ENCODE results near the gene DOCK3. TPM values are rescaled to one million over a fixed set of nuclear protein-coding genes. Genes with fewer than 3 reads are reported as not detected.

Gene DOCK3
- total and polyA plus RNA-seq, 2 donors (not counting 3 experiments of a cell fraction or from before 2014, with no cell fraction given), result 0.08 to 0.13 TPM

DNA sequence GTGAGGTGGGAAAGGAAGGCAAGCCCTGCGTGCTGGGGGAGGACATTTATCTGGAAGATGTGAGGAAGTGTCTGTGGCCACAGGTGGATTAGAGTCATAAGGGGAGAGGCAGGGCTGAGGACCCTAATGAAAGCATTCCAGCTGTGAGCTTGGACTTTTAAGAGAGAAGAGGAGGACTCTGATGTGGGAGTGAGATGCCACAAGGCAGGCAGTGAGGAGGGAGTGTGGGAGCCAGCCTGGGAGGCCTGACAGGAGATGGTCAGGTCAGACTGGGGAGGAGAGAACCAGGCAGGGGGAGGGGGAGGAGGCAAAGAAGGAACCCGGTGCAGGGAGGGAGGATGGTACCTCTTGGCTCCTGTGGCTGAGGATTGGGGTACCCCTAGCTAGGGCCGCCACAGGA, 36.8 kb upstream of the DOCK3 start:
- POLR2A ChIA-PET, result no interaction called here
- CTCF ChIA-PET, result no interaction called here
- H3K4me2 ChIP-seq (ENCODE audit: insufficient read depth, low read length), result no peak overlapping the region
- intact Hi-C loops (cut with micrococcal nuclease), result no loop called here
- no TSS peak for BruUV-seq (replicated peaks)
- H3K27me3 ChIP-seq (ENCODE audit: control insufficient read depth in 2 of 2, insufficient read depth in 2 of 2, low read length in 2 of 2), result no peaks in the 10 kb centered on the region
- dilution Hi-C loops (cut with MboI; ENCODE audit: extremely low pct_ligation_motif_present, low sequenced_read_pairs), result no loop called here
- no peaks in the 10 kb centered on the region for H3K79me2 ChIP-seq (ENCODE audit: control insufficient read depth, insufficient read depth, low read length)
- no peaks in the 10 kb centered on the region for H4K20me1 ChIP-seq (replicated peaks; ENCODE audit: control insufficient read depth, extremely low read depth, insufficient read depth, low read length)
- H3K4me3 ChIP-seq (replicated peaks in 1 of 3; ENCODE audit: insufficient read depth in 1 of 3, low read depth in 1 of 3, low read length in 3 of 3), result no peak overlapping the region
- no peak for DNase-seq (ENCODE audit: low read depth, low spot score)
- H3K9me1 ChIP-seq (replicated peaks; ENCODE audit: control insufficient read depth, extremely low read depth, insufficient read depth, low read length), result no peaks in the 10 kb centered on the region
- TF ChIP-seq JUN (IDR thresholded peaks at IDR 0.05; ENCODE audit: borderline replicate concordance, insufficient read depth, insufficient read length, low read depth) (no peak), FOS (IDR thresholded peaks at IDR 0.05; ENCODE audit: borderline replicate concordance, insufficient read depth, low read length) (no peak), EZH2 (IDR thresholded peaks at IDR 0.05; ENCODE audit: borderline replicate concordance, low read depth, low read length, severe bottlenecking) (no peak), MYC (IDR thresholded peaks at IDR 0.05; ENCODE audit: low read depth, low read length) (no peak), CTCF (IDR thresholded peaks at IDR 0.05; ENCODE audit: extremely low read depth in 1 of 2, insufficient read depth in 1 of 2, low read depth in 1 of 2, low read length in 2 of 2) (no peak)
- TF ChIP-seq, protein P1, sequence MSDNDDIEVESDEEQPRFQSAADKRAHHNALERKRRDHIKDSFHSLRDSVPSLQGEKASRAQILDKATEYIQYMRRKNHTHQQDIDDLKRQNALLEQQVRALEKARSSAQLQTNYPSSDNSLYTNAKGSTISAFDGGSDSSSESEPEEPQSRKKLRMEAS (IDR thresholded peaks at IDR 0.05; ENCODE audit: insufficient read depth, insufficient read length), result no peak
- H3K36me3 ChIP-seq (ENCODE audit: control insufficient read depth in 2 of 2, extremely low read depth in 1 of 2, insufficient read depth in 2 of 2, low read length in 2 of 2), result no peaks in the 10 kb centered on the region
- no peak overlapping the region for H2AFZ ChIP-seq (ENCODE audit: low read depth, low read length)
- H3K9me3 ChIP-seq (replicated peaks; ENCODE audit: control insufficient read depth, insufficient read depth, low read length), result no peaks in the 10 kb centered on the region
- no peak overlapping the region for H3K27ac ChIP-seq (ENCODE audit: insufficient read depth, low read depth, low read length)
- no peaks in the 10 kb centered on the region for H3K4me1 ChIP-seq (ENCODE audit: control insufficient read depth, extremely low read depth, insufficient read depth, low read length)
- H3K9ac ChIP-seq (replicated peaks; ENCODE audit: extremely low read depth, insufficient read depth, low read length), result no peak overlapping the region
- FAIRE-seq, result no peak

All from endothelial cell of umbilical vein (primary cell).